GM19438 (cell line): ENCODE results near the gene MB21D2.

Source experiments
- ATAC-seq: cut with Tn5 transposase; IDR thresholded peaks from one replicate; pipeline ENCODE4 v1.9.1; 2021; ENCODE audit warnings: low read depth; ENCODE audit not compliant: unreplicated experiment

MB21D2 gene

GRCh38 chr3:192894676-192895075 lies 23.0 kb downstream of the MB21D2 start:
- ATAC-seq = no peak

GRCh38 chr3:192892981-192893700 lies 24.5 kb downstream of the MB21D2 start:
- ATAC-seq = peak; percentile 95

GRCh38 chr3:192890347-192891335 lies 27.0 kb downstream of the MB21D2 start:
- ATAC-seq = no peak

GRCh38 chr3:192889679-192890078 lies 28.0 kb downstream of the MB21D2 start:
- no peak for ATAC-seq

GRCh38 chr3:192888190-192888589 lies 29.5 kb downstream of the MB21D2 start:
- ATAC-seq = no peak

- no peak for ATAC-seq
These were observed 30.0 kb downstream of the MB21D2 start for GRCh38 chr3:192887701-192888100.

GRCh38 chr3:192887047-192887446 lies 30.6 kb downstream of the MB21D2 start:
- ATAC-seq = no peak

- no peak for ATAC-seq
These were observed 32.6 kb downstream of the MB21D2 start for GRCh38 chr3:192884777-192885773.

- ATAC-seq = no peak
These were observed 34.1 kb downstream of the MB21D2 start for GRCh38 chr3:192883512-192883911.

GRCh38 chr3:192881159-192881786 lies 36.4 kb downstream of the MB21D2 start:
- no peak for ATAC-seq

- ATAC-seq = no peak
These were observed 37.3 kb downstream of the MB21D2 start for GRCh38 chr3:192880313-192880712.

- ATAC-seq = no peak
These were observed 38.2 kb downstream of the MB21D2 start for GRCh38 chr3:192879346-192880031.

- no peak for ATAC-seq
These were observed 41.6 kb downstream of the MB21D2 start for GRCh38 chr3:192875971-192876565.

- no peak for ATAC-seq
These were observed 46.8 kb downstream of the MB21D2 start for GRCh38 chr3:192870822-192871221.

GRCh38 chr3:192869131-192870031 lies 48.3 kb downstream of the MB21D2 start:
- no peak for ATAC-seq

GRCh38 chr3:192867645-192868044 lies 50.0 kb downstream of the MB21D2 start:
- no peak for ATAC-seq

GRCh38 chr3:192866804-192867203 lies 50.9 kb downstream of the MB21D2 start:
- no peak for ATAC-seq

GRCh38 chr3:192864941-192865340 lies 52.7 kb downstream of the MB21D2 start:
- no peak for ATAC-seq
